SK-N-MC (cell line): Measurements from ENCODE around the gene BSDC1.

Source experiments
- EZH2 ChIP-seq: fragments of 200-600 bp; sonication (generic); IDR thresholded peaks from one replicate; pipeline ENCODE4 v1.6.1; 2017; ENCODE audit warnings: antibody characterized with exemption
- FOXP2 ChIP-seq: optimal IDR thresholded peaks from 2 replicates; pipeline ENCODE3; 2011; ENCODE audit warnings: mild to moderate bottlenecking, moderate library complexity; ENCODE audit not compliant: insufficient read depth; ENCODE audit errors: extremely low read length, control extremely low read depth
- POLR2AphosphoS5 ChIP-seq: IDR thresholded peaks from 2 replicates; pipeline ENCODE4 v1.6.1; 2012; ENCODE audit warnings: mild to moderate bottlenecking, low read depth, low read length, borderline replicate concordance

- TF ChIP-seq EZH2 = no peak
- TF ChIP-seq POLR2AphosphoS5 = no peak
- no peak for TF ChIP-seq FOXP2
Measured at GRCh38 chr1:32388641-32389040, 5.6 kb downstream of the BSDC1 start.
